ENCODE results near the gene NKX6-2.
"Not testable (repeated sequence)": the region's sequence is repeated elsewhere in the genome, so short reads cannot be mapped to it uniquely, and the experiment has no call there.

NKX6-2 gene

GRCh38 chr10:132804287-132804686 lies 18.3 kb upstream of the NKX6-2 start:
- H3K27me3 ChIP-seq (ENCODE audit: control insufficient read depth in 1 of 2, insufficient read depth in 2 of 2, low read length in 2 of 2), result peaks cover 0 to 4% of the 10 kb centered on the region in 2 donors
- no peaks in the 10 kb centered on the region for H3K36me3 ChIP-seq (ENCODE audit: insufficient read depth, low read length)
- no peak overlapping the region for H3K27ac ChIP-seq (ENCODE audit: low read depth, low read length)
- no peaks in the 10 kb centered on the region for H3K4me1 ChIP-seq (ENCODE audit: insufficient read depth, low read length)
- no peak overlapping the region for H3K4me3 ChIP-seq (ENCODE audit: low read depth in 1 of 2, low read length in 2 of 2)
- no peak overlapping the region for H3K9ac ChIP-seq (ENCODE audit: low read length)
- H3K9me3 ChIP-seq (ENCODE audit: low read length), result no peaks in the 10 kb centered on the region

GRCh38 chr10:132803416-132804210 lies 17.7 kb upstream of the NKX6-2 start:
- no peak overlapping the region for H3K9ac ChIP-seq (ENCODE audit: low read length)
- no peaks in the 10 kb centered on the region for H3K4me1 ChIP-seq (ENCODE audit: insufficient read depth, low read length)
- no peak overlapping the region for H3K4me3 ChIP-seq (ENCODE audit: low read depth in 1 of 2, low read length in 2 of 2)
- H3K9me3 ChIP-seq (ENCODE audit: low read length), result no peaks in the 10 kb centered on the region
- peaks cover 0 to 4% of the 10 kb centered on the region in 2 donors for H3K27me3 ChIP-seq (ENCODE audit: control insufficient read depth in 1 of 2, insufficient read depth in 2 of 2, low read length in 2 of 2)
- H3K36me3 ChIP-seq (ENCODE audit: insufficient read depth, low read length), result no peaks in the 10 kb centered on the region
- no peak overlapping the region for H3K27ac ChIP-seq (ENCODE audit: low read depth, low read length)

- H3K27me3 ChIP-seq (ENCODE audit: control insufficient read depth in 1 of 2, insufficient read depth in 2 of 2, low read length in 2 of 2), result peaks cover 0 to 4% of the 10 kb centered on the region in 2 donors
- H3K9me3 ChIP-seq (ENCODE audit: low read length), result no peaks in the 10 kb centered on the region
- no peak overlapping the region for H3K9ac ChIP-seq (ENCODE audit: low read length)
- no peaks in the 10 kb centered on the region for H3K4me1 ChIP-seq (ENCODE audit: insufficient read depth, low read length)
- no peak overlapping the region for H3K27ac ChIP-seq (ENCODE audit: low read depth, low read length)
- no peaks in the 10 kb centered on the region for H3K36me3 ChIP-seq (ENCODE audit: insufficient read depth, low read length)
- H3K4me3 ChIP-seq (ENCODE audit: low read depth in 1 of 2, low read length in 2 of 2), result no peak overlapping the region
Observed at GRCh38 chr10:132802694-132803320, 16.9 kb upstream of the NKX6-2 start.

DNA sequence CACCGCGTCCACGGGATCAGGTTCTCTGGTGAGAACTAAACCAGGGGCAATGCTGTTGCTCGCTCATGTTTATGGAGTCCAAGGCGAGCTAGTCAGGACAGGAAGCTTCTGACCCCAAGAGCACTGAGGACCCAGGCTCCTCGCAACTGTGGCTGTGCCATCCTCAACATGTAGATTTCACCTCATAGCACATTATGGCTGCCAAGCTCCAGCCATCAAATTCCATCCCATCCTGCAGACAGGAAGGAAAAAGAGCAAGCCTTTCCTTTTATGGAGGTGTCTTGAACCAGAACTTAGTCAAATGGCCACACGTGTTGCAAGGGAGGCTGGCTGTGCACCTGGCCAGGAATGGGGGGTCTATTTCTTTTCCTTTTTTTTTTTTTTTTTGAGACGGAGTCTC lies 16.1 kb upstream of the NKX6-2 start:
- no peaks in the 10 kb centered on the region for H3K36me3 ChIP-seq (ENCODE audit: insufficient read depth, low read length)
- peaks cover 0 to 4% of the 10 kb centered on the region in 2 donors for H3K27me3 ChIP-seq (ENCODE audit: control insufficient read depth in 1 of 2, insufficient read depth in 2 of 2, low read length in 2 of 2)
- no peak overlapping the region for H3K4me3 ChIP-seq (ENCODE audit: low read depth in 1 of 2, low read length in 2 of 2)
- no peak overlapping the region for H3K27ac ChIP-seq (ENCODE audit: low read depth, low read length)
- no peaks in the 10 kb centered on the region for H3K9me3 ChIP-seq (ENCODE audit: low read length)
- H3K4me1 ChIP-seq (ENCODE audit: insufficient read depth, low read length), result no peaks in the 10 kb centered on the region
- no peak overlapping the region for H3K9ac ChIP-seq (ENCODE audit: low read length)

DNA sequence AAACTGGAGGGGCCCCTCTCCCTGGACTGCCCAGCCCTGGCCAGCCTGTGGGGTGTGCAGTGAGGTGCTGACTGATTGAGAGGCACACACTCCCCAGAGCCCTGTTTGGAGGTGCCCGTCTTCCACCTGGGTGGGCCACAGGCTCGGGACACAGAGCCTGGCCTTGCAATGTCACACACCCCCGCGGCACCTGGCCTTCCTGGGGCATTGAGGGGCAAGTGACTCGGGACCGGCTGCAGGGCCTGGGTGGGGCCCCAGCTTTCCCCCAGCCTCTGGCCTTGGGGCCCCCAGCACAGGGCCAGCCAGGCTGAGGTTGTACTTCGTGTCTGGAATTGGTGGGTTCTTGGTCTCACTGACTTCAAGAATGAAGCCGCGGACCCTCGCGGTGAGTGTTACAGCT lies 13.9 kb upstream of the NKX6-2 start:
- Histone ChIP-seq H3K4me1 (ENCODE audit: insufficient read depth, low read length) (no peaks in the 10 kb centered on the region), H3K27ac (ENCODE audit: low read depth, low read length) (no peak overlapping the region), H3K9ac (ENCODE audit: low read length) (no peak overlapping the region), H3K36me3 (ENCODE audit: insufficient read depth, low read length) (no peaks in the 10 kb centered on the region), H3K4me3 (ENCODE audit: low read depth in 1 of 2, low read length in 2 of 2) (no peak overlapping the region), H3K9me3 (ENCODE audit: low read length) (no peaks in the 10 kb centered on the region), H3K27me3 (ENCODE audit: control insufficient read depth in 1 of 2, insufficient read depth in 2 of 2, low read length in 2 of 2) (peaks cover 0 to 4% of the 10 kb centered on the region in 2 donors)

GRCh38 chr10:132798876-132799275 lies 12.9 kb upstream of the NKX6-2 start:
- no peak overlapping the region for H3K9ac ChIP-seq (ENCODE audit: low read length)
- no peaks in the 10 kb centered on the region for H3K9me3 ChIP-seq (ENCODE audit: low read length)
- no peak overlapping the region for H3K4me3 ChIP-seq (ENCODE audit: low read depth in 1 of 2, low read length in 2 of 2)
- no peaks in the 10 kb centered on the region for H3K36me3 ChIP-seq (ENCODE audit: insufficient read depth, low read length)
- H3K27me3 ChIP-seq (ENCODE audit: control insufficient read depth in 1 of 2, insufficient read depth in 2 of 2, low read length in 2 of 2), result no peaks in the 10 kb centered on the region
- H3K27ac ChIP-seq (ENCODE audit: low read depth, low read length), result no peak overlapping the region
- no peaks in the 10 kb centered on the region for H3K4me1 ChIP-seq (ENCODE audit: insufficient read depth, low read length)

GRCh38 chr10:132798403-132798802 lies 12.5 kb upstream of the NKX6-2 start:
- no peak overlapping the region for H3K9ac ChIP-seq (ENCODE audit: low read length)
- H3K27ac ChIP-seq (ENCODE audit: low read depth, low read length), result no peak overlapping the region
- H3K9me3 ChIP-seq (ENCODE audit: low read length), result no peaks in the 10 kb centered on the region
- H3K36me3 ChIP-seq (ENCODE audit: insufficient read depth, low read length), result no peaks in the 10 kb centered on the region
- no peaks in the 10 kb centered on the region for H3K27me3 ChIP-seq (ENCODE audit: control insufficient read depth in 1 of 2, insufficient read depth in 2 of 2, low read length in 2 of 2)
- no peak overlapping the region for H3K4me3 ChIP-seq (ENCODE audit: low read depth in 1 of 2, low read length in 2 of 2)
- H3K4me1 ChIP-seq (ENCODE audit: insufficient read depth, low read length), result no peaks in the 10 kb centered on the region

DNA sequence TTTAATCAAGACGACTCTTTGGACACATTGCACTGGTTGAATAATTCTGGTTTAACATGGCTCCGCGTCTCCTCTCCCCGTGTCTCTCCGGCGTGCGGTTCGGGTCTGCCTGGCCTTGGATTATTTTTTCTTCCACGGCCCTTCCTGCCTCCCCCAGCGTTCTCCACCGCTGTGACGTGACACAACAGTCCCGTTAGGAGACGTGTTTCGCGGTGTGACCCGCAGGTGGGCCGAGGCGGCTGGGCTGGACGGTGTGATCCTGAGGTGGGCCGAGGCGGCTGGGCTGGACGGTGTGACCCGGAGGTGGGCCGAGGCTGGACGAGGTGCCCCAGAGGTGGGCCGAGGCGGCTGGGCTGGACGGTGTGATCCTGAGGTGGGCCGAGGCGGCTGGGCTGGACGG lies 12.0 kb upstream of the NKX6-2 start:
- not testable (repeated sequence) for H3K4me3 ChIP-seq (ENCODE audit: low read depth in 1 of 2, low read length in 2 of 2); H3K4me1 ChIP-seq (ENCODE audit: insufficient read depth, low read length); H3K9ac ChIP-seq (ENCODE audit: low read length); H3K27me3 ChIP-seq (ENCODE audit: control insufficient read depth in 1 of 2, insufficient read depth in 2 of 2, low read length in 2 of 2); H3K27ac ChIP-seq (ENCODE audit: low read depth, low read length); H3K36me3 ChIP-seq (ENCODE audit: insufficient read depth, low read length); H3K9me3 ChIP-seq (ENCODE audit: low read length)

- H3K36me3 ChIP-seq (ENCODE audit: insufficient read depth, low read length), result no peaks in the 10 kb centered on the region
- H3K27me3 ChIP-seq (ENCODE audit: control insufficient read depth in 1 of 2, insufficient read depth in 2 of 2, low read length in 2 of 2), result peaks cover 0 to 5% of the 10 kb centered on the region in 2 donors
- no peaks in the 10 kb centered on the region for H3K9me3 ChIP-seq (ENCODE audit: low read length)
- H3K4me1 ChIP-seq (ENCODE audit: insufficient read depth, low read length), result no peaks in the 10 kb centered on the region
- no peak overlapping the region for H3K27ac ChIP-seq (ENCODE audit: low read depth, low read length)
- H3K4me3 ChIP-seq (ENCODE audit: low read depth in 1 of 2, low read length in 2 of 2), result no peak overlapping the region
- H3K9ac ChIP-seq (ENCODE audit: low read length), result no peak overlapping the region
Observed at GRCh38 chr10:132796846-132797245, 10.9 kb upstream of the NKX6-2 start.

DNA sequence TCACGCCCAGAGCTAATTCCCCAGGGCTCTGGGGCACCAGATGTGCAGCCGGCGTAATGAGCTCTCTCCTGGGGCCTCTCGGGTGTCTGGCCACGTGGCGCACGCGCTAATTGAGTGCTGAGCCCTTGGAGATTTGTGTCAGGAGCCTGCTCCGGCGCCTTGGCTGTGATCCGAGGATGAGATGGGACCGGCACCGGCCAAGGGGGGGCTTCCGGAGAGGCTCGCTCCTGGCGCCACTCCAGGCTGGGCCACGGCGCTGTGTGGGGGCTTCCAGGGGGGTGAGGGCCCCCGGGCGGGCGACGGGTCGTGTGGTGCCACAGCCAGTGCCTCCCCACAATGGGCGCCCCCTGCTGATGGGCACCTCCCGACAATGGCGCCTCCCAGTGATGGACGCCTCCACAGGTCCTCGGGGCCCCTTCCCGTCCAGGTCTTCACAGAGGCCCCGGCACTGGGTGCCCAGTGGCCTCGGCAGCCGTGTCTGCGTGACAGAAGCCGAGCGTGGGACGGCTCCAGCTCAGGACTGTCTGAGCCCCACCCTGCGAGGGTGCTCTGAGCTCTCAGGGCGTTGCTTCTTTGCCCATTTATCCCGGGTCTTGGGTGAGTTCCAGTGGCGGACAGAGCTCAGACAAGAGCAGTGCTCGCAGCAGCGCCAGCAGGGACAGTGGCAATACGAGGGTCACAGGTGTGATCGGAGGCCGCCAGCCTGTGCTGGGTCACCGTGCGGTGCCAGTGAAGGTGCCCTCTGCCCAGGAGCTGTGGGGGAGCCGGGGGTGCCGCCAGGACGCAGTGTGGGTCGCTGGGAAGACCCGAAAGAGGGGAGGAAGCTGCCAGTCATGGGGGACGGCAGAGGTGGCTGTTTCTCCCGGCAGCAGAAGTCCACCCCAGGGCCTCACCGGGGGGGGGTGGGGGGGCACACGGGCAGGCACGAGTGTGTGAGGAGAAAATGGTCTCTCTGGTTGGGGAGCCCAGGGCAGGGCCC lies 8.2 kb upstream of the NKX6-2 start:
- Histone ChIP-seq H3K9me3 (ENCODE audit: low read length) (no peaks in the 10 kb centered on the region), H3K27me3 (ENCODE audit: control insufficient read depth in 1 of 2, insufficient read depth in 2 of 2, low read length in 2 of 2) (peaks cover 0 to 26% of the 10 kb centered on the region in 2 donors), H3K36me3 (ENCODE audit: insufficient read depth, low read length) (no peaks in the 10 kb centered on the region), H3K9ac (ENCODE audit: low read length) (no peak overlapping the region), H3K27ac (ENCODE audit: low read depth, low read length) (no peak overlapping the region), H3K4me3 (ENCODE audit: low read depth in 1 of 2, low read length in 2 of 2) (no peak overlapping the region), H3K4me1 (ENCODE audit: insufficient read depth, low read length) (no peaks in the 10 kb centered on the region)

- H3K27ac ChIP-seq (ENCODE audit: low read depth, low read length), result no peak overlapping the region
- H3K4me3 ChIP-seq (ENCODE audit: low read depth in 1 of 2, low read length in 2 of 2), result no peak overlapping the region
- H3K36me3 ChIP-seq (ENCODE audit: insufficient read depth, low read length), result no peaks in the 10 kb centered on the region
- no peaks in the 10 kb centered on the region for H3K4me1 ChIP-seq (ENCODE audit: insufficient read depth, low read length)
- no peaks in the 10 kb centered on the region for H3K9me3 ChIP-seq (ENCODE audit: low read length)
- H3K27me3 ChIP-seq (ENCODE audit: control insufficient read depth in 1 of 2, insufficient read depth in 2 of 2, low read length in 2 of 2), result peaks cover 0 to 35% of the 10 kb centered on the region in 2 donors
- H3K9ac ChIP-seq (ENCODE audit: low read length), result no peak overlapping the region
Observed at GRCh38 chr10:132793213-132793612, 7.3 kb upstream of the NKX6-2 start.

All from muscle layer of colon (tissue), 2 donors.